Endothelial cell of umbilical vein (primary cell): ENCODE results near the gene ATP11B. TPM values are rescaled to one million over a fixed set of nuclear protein-coding genes. Genes with fewer than 3 reads are reported as not detected.

ENCODE experiments used
- BruUV-seq: library from RNA; stranded (reverse); fragments of 400-500 nt; replicated peaks from 2 replicates; lab custom pipeline; 2021; lab: Mats Ljungman, UMichigan
- CTCF ChIA-PET: fragments of 300-600, 350-600 bp; sonication (Branson Sonifier 250); formaldehyde crosslinking; loops from one replicate; lab custom pipeline; 2021; ENCODE audit warnings: antibody characterized with exemption, inconsistent platforms; lab: Charles Lee
- POLR2A ChIA-PET: fragments of 300-600, 350-600 bp; sonication (Branson Sonifier 250); formaldehyde crosslinking; loops from one replicate; lab custom pipeline; 2021; ENCODE audit warnings: antibody characterized with exemption, inconsistent platforms; lab: Charles Lee
- DNase-seq: peaks from one replicate; pipeline ENCODE4 v3.0.0-alpha.2; 2011; ENCODE audit warnings: low read depth, low spot score
- FAIRE-seq: peaks from 2 replicates; lab custom pipeline; 2011; peaks lifted over from hg19 to GRCh38; lab: Jason Lieb, UNC
- H2AFZ ChIP-seq: 2 replicates; pipeline ENCODE4 v1.6.0; 2012; ENCODE audit warnings: low read depth, low read length, control low read depth, inconsistent platforms
- H3K27ac ChIP-seq: 2 replicates; pipeline ENCODE4 v1.5.1; 2011; ENCODE audit warnings: low read depth, mild to moderate bottlenecking, control low read depth, low read length, moderate library complexity; ENCODE audit not compliant: insufficient read depth
- H3K27me3 ChIP-seq, 2 experiments: 2 replicates each; pipeline versions ENCODE4 v1.6.0 to v1.6.1; 2011; ENCODE audit warnings: low read length in 2 of 2, mixed read lengths in 1 of 2; ENCODE audit not compliant: control insufficient read depth in 2 of 2, insufficient read depth in 2 of 2
- H3K36me3 ChIP-seq, 2 experiments: 2 replicates in 1 of 2; 3 replicates in 1 of 2; pipeline ENCODE4 v1.5.1; 2011; ENCODE audit warnings: low read length in 2 of 2, mild to moderate bottlenecking in 1 of 2, moderate library complexity in 1 of 2; ENCODE audit not compliant: control insufficient read depth in 2 of 2, insufficient read depth in 2 of 2; ENCODE audit errors: extremely low read depth in 1 of 2
- H3K4me1 ChIP-seq: 3 replicates; pipeline ENCODE4 v1.5.1; 2011; ENCODE audit warnings: mild to moderate bottlenecking, low read length; ENCODE audit not compliant: control insufficient read depth, insufficient read depth; ENCODE audit errors: extremely low read depth
- H3K4me2 ChIP-seq: 2 replicates; pipeline ENCODE4 v1.6.1; 2011; ENCODE audit warnings: low read length, control low read depth, mixed read lengths; ENCODE audit not compliant: insufficient read depth
- H3K4me3 ChIP-seq, 3 experiments: fragments of 200-600 bp in 1 of 3; sonication (generic), shearing (Covaris generic) in 1 of 3; replicated peaks in 1 of 3; 2 replicates each; pipeline ENCODE4 v1.5.1; 2011 to 2016; ENCODE audit warnings: control low read depth in 3 of 3, low read length in 3 of 3, mild to moderate bottlenecking in 2 of 3, inconsistent platforms in 1 of 3, low read depth in 1 of 3, moderate library complexity in 1 of 3; ENCODE audit not compliant: insufficient read depth in 1 of 3
- H3K79me2 ChIP-seq: 2 replicates; pipeline ENCODE4 v1.6.0; 2012; ENCODE audit warnings: low read length, inconsistent platforms; ENCODE audit not compliant: control insufficient read depth, insufficient read depth
- H3K9ac ChIP-seq: replicated peaks from 2 replicates; pipeline ENCODE3; 2011; ENCODE audit warnings: low read length, control low read depth; ENCODE audit not compliant: insufficient read depth; ENCODE audit errors: extremely low read depth
- H3K9me1 ChIP-seq: replicated peaks from 3 replicates; pipeline ENCODE4 v1.6.0; 2011; ENCODE audit warnings: mild to moderate bottlenecking, low read length; ENCODE audit not compliant: control insufficient read depth, insufficient read depth; ENCODE audit errors: extremely low read depth
- H3K9me3 ChIP-seq: replicated peaks from 2 replicates; pipeline ENCODE4 v1.5.1; 2012; ENCODE audit warnings: low read length, inconsistent platforms; ENCODE audit not compliant: control insufficient read depth, insufficient read depth
- H4K20me1 ChIP-seq: replicated peaks from 2 replicates; pipeline ENCODE3; 2011; ENCODE audit warnings: mild to moderate bottlenecking, low read length; ENCODE audit not compliant: control insufficient read depth, insufficient read depth; ENCODE audit errors: extremely low read depth
- EZH2 ChIP-seq: IDR thresholded peaks from 2 replicates; pipeline ENCODE4 v1.6.1; 2012; ENCODE audit warnings: borderline replicate concordance, low read depth, mild to moderate bottlenecking, moderate library complexity, low read length, inconsistent platforms; ENCODE audit not compliant: severe bottlenecking
- FOS ChIP-seq: IDR thresholded peaks from 2 replicates; pipeline ENCODE4 v1.6.1; 2011; ENCODE audit warnings: mild to moderate bottlenecking, low read length, moderate library complexity, borderline replicate concordance; ENCODE audit not compliant: insufficient read depth
- GATA2 ChIP-seq: IDR thresholded peaks from 2 replicates; pipeline ENCODE4 v1.7.0; 2011; ENCODE audit warnings: low read depth, mild to moderate bottlenecking, moderate library complexity, mixed read lengths, low read length; ENCODE audit not compliant: insufficient read length, insufficient read depth
- JUN ChIP-seq: IDR thresholded peaks from 2 replicates; pipeline ENCODE4 v1.6.1; 2011; ENCODE audit warnings: borderline replicate concordance, low read depth; ENCODE audit not compliant: insufficient read length, insufficient read depth
- MYC ChIP-seq: IDR thresholded peaks from one replicate; pipeline ENCODE4 v1.6.1; 2011; ENCODE audit warnings: mild to moderate bottlenecking, low read depth, low read length
- POLR2A ChIP-seq: IDR thresholded peaks from 2 replicates; pipeline ENCODE4 v1.6.1; 2012; ENCODE audit warnings: low read depth, mild to moderate bottlenecking, control low read depth, low read length
- POLR2AphosphoS5 ChIP-seq: IDR thresholded peaks from 2 replicates; pipeline ENCODE4 v1.6.1; 2012; ENCODE audit warnings: low read depth, mild to moderate bottlenecking, control low read depth, low read length, moderate library complexity; ENCODE audit not compliant: insufficient read depth
- dilution Hi-C: fragments of 300-500 bp; cut with MboI; formaldehyde crosslinking; loops from one replicate; pipeline ENCODE4 v1.15.0; 2019; ENCODE audit warnings: low sequenced_read_pairs; ENCODE audit not compliant: extremely low pct_ligation_motif_present
- intact Hi-C: fragments of 100-400 bp; cut with micrococcal nuclease; formaldehyde crosslinking; loops from one replicate; pipeline ENCODE4 v1.10.0; 2022
- polyA plus RNA-seq, 4 experiments: library from polyadenylated mRNA; depleted of rRNA in 3 of 4; stranded (reverse) in 3 of 4; unstranded in 1 of 4; fragments of >200 nt; gene quantifications; 2 replicates each; pipeline versions ENCODE4 v1.2.1 to v1.2.3, GENCODE V29; 2011 to 2012; ENCODE audit warnings: missing spikeins in 1 of 4
- total RNA-seq: library from RNA; stranded (reverse); gene quantifications from 2 replicates; pipeline ENCODE4 v1.2.3, GENCODE V29; 2021
- TF ChIP-seq, protein P1 (sequence below): IDR thresholded peaks from 2 replicates; pipeline ENCODE4 v1.6.1; 2011; ENCODE audit not compliant: insufficient read depth, insufficient read length
- TF ChIP-seq, protein P2 (sequence below), 2 donors: IDR thresholded peaks; 1 replicate in 1 of 2; 2 replicates in 1 of 2; pipeline ENCODE4 v1.5.1; 2011; ENCODE audit warnings: low read length in 2 of 2, mild to moderate bottlenecking in 2 of 2, moderate library complexity in 2 of 2, control low read depth in 1 of 2, inconsistent platforms in 1 of 2, low read depth in 1 of 2; ENCODE audit not compliant: insufficient read depth in 1 of 2; ENCODE audit errors: extremely low read depth in 1 of 2

The ATP11B gene
- total and polyA plus RNA-seq, 2 donors (not counting 3 experiments of a cell fraction or from before 2014, with no cell fraction given) = 10.1 to 49.3 TPM

DNA sequence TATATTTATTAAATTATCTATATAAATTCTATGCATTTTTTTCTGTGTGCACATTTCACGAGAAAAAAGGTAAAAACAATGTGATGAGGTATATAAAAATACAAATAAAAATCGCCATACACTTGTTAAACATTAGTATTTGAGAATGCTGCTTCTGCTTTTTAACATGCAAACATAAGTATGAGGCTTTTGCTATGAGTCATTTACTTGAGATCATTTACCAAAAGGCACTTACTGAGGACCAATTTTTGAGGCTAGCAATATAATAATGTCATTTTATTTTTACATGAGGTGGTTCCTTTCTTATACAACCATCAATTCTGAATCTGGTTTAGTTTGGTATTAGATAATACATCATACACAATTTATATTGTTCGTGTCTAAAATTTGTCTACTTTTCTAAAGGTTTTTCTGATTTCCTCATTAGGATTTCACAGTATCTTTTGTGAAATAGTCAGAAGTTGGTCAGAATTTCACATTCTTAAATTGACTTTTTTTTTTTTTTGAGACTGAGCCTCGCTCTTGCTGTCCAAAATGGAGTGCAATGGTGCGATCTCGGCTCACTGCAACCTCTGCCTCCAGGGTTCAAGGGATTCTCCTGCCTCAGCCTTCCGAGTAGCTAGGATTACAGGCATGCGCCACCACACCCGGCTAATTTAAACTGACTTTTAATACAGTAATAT lies 161.4 kb downstream of the ATP11B start:
- H4K20me1 ChIP-seq = no peaks in the 10 kb centered on the region
- no peaks in the 10 kb centered on the region for H3K4me1 ChIP-seq
- ChIA-PET POLR2A (no interaction called here), CTCF (no interaction called here)
- no peaks in the 10 kb centered on the region for H3K9me1 ChIP-seq
- no peak for FAIRE-seq
- H3K79me2 ChIP-seq = no peaks in the 10 kb centered on the region
- no peak overlapping the region for H2AFZ ChIP-seq
- DNase-seq = no peak
- H3K9me3 ChIP-seq = no peaks in the 10 kb centered on the region
- BruUV-seq = no TSS peak
- H3K4me2 ChIP-seq = no peak overlapping the region
- H3K36me3 ChIP-seq = peaks cover 0 to 3% of the 10 kb centered on the region in 2 experiments
- no peak for TF ChIP-seq JUN
- TF ChIP-seq FOS = no peak
- TF ChIP-seq POLR2A = no peak
- TF ChIP-seq, protein P1, sequence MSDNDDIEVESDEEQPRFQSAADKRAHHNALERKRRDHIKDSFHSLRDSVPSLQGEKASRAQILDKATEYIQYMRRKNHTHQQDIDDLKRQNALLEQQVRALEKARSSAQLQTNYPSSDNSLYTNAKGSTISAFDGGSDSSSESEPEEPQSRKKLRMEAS = no peak
- TF ChIP-seq EZH2 = no peak
- TF ChIP-seq POLR2AphosphoS5 = no peak
- TF ChIP-seq, protein P2, sequence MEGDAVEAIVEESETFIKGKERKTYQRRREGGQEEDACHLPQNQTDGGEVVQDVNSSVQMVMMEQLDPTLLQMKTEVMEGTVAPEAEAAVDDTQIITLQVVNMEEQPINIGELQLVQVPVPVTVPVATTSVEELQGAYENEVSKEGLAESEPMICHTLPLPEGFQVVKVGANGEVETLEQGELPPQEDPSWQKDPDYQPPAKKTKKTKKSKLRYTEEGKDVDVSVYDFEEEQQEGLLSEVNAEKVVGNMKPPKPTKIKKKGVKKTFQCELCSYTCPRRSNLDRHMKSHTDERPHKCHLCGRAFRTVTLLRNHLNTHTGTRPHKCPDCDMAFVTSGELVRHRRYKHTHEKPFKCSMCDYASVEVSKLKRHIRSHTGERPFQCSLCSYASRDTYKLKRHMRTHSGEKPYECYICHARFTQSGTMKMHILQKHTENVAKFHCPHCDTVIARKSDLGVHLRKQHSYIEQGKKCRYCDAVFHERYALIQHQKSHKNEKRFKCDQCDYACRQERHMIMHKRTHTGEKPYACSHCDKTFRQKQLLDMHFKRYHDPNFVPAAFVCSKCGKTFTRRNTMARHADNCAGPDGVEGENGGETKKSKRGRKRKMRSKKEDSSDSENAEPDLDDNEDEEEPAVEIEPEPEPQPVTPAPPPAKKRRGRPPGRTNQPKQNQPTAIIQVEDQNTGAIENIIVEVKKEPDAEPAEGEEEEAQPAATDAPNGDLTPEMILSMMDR (IDR thresholded peaks at IDR 0.05; ENCODE audit: extremely low read depth in 1 of 2, insufficient read depth in 1 of 2, low read depth in 1 of 2, low read length in 2 of 2) = no peak
- no peak for TF ChIP-seq MYC
- TF ChIP-seq GATA2 = no peak
- intact Hi-C loops = no loop called here
- dilution Hi-C loops = no loop called here
- H3K27me3 ChIP-seq = no peaks in the 10 kb centered on the region
- H3K9ac ChIP-seq = no peak overlapping the region
- H3K27ac ChIP-seq = no peak overlapping the region
- H3K4me3 ChIP-seq = no peak overlapping the region
